Measurements from ENCODE around the gene CCDC33.
A peak's percentile ranks its signal among the peaks of the same experiment; 100 is the strongest.

DNA sequence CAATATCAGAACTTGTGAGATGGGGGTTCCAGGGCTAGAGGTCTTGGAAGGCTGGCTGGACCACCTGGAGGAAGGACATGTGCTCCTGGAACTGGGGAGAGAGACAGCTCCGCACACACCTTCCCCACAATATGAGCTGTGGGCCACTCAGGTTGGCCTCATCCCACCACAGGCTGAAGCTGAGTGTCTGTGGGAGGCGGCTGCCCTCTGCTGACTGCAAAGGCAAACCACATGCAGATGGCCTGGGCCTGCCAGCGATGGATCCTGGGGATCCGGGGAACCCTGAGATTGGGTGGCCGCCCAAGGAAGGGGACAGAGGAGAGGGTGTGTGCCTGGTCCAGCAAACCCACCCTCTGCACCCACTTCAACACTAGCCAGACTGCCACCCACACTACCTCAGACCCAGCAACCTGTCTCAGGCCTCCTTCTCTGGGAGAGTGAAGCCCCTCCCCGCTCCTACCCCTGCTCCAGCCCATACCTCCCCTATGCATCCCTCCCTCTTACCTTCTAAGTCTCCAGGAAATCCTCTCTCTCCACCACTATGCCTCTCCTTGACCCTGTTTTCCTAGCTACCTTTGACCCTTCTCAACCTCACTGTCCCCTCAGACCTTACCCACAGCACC is 86.5 kb downstream of the CCDC33 start:
- TF ChIP-seq, protein P1, sequence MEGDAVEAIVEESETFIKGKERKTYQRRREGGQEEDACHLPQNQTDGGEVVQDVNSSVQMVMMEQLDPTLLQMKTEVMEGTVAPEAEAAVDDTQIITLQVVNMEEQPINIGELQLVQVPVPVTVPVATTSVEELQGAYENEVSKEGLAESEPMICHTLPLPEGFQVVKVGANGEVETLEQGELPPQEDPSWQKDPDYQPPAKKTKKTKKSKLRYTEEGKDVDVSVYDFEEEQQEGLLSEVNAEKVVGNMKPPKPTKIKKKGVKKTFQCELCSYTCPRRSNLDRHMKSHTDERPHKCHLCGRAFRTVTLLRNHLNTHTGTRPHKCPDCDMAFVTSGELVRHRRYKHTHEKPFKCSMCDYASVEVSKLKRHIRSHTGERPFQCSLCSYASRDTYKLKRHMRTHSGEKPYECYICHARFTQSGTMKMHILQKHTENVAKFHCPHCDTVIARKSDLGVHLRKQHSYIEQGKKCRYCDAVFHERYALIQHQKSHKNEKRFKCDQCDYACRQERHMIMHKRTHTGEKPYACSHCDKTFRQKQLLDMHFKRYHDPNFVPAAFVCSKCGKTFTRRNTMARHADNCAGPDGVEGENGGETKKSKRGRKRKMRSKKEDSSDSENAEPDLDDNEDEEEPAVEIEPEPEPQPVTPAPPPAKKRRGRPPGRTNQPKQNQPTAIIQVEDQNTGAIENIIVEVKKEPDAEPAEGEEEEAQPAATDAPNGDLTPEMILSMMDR (conservative IDR thresholded peaks at IDR 0.05; ENCODE audit: low read depth, low read length), result peak; percentile 90
- no peak for TF ChIP-seq EZH2 (IDR thresholded peaks at IDR 0.05; ENCODE audit: low read length, unreplicated experiment)

All from PC-3 (cell line).